NCI-H1436 (cell line): ENCODE results near the gene FNDC3B.
"Not testable (repeated sequence)": the region's sequence is repeated elsewhere in the genome, so short reads cannot be mapped to it uniquely, and the experiment has no call there.

ENCODE experiments used
- DNase-seq: peaks from one replicate; lab custom pipeline; 2025; lab: John Stamatoyannopoulos, UW

Gene FNDC3B

DNA sequence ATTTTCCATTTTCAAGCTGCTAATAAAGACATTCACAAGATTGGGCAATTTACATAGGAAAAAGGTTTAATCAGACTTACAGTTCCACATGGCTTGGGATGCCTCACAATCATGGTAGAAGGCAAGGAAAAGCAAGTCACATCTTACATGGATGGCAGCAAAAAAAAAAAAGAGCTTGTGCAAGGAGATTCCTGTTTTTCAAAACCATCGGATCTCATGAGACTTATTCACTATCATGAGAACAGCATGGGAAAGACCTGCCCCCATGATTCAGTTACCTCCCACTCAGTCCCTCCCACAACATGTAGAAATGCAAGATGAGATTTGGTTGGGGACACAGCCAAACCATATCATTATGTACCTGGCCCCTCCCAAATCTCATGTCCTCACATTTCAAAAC lies 202.0 kb downstream of the FNDC3B start:
- no peak for DNase-seq

DNA sequence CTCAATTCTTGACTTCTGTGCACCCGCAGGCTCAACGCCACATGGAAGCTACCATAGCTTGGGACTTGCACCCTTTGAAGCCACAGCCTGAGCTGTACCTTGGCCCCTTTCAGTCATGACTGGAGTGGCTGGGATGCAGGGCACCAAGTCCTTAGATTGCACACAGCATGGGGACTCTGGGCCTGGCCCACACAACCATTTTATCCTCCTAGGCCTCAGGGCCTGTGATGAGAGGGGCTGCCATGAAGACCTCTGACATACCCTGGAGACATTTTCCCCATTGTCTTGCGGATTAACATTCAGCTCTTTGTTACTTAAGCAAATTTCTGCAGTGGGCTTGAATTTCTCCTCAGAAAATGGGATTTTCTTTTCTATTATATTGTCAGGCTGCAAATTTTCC lies 203.1 kb downstream of the FNDC3B start:
- not testable (repeated sequence) for DNase-seq

- DNase-seq, result not testable (repeated sequence)
Observed at GRCh38 chr3:172243376-172243775, 204.0 kb downstream of the FNDC3B start.

GRCh38 chr3:172244011-172244410 lies 204.6 kb downstream of the FNDC3B start:
- DNase-seq, result no peak

DNA sequence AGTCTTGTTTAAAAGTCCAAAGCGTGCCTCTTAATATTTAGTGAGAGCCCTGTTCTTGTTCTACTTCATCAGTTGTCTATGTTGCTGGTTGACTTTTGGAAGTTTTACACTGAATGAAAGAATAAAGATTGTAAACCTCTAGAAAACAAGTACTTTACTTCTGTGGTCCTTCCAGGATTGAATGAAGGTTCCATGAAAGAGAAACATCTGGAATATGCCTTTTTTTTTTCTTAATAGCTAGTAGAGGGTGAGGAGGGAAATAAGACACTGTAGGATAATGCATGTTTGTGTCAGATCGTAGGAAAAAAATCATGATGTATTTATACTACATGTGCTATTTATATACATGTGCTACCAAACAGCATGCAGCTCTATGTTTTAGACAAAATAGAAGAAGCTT lies 205.9 kb downstream of the FNDC3B start:
- DNase-seq, result no peak

GRCh38 chr3:172246107-172246844 lies 206.9 kb downstream of the FNDC3B start:
- DNase-seq, result no peak

GRCh38 chr3:172247525-172248274 lies 208.3 kb downstream of the FNDC3B start:
- no peak for DNase-seq

GRCh38 chr3:172249039-172249438 lies 209.7 kb downstream of the FNDC3B start:
- no peak for DNase-seq

DNA sequence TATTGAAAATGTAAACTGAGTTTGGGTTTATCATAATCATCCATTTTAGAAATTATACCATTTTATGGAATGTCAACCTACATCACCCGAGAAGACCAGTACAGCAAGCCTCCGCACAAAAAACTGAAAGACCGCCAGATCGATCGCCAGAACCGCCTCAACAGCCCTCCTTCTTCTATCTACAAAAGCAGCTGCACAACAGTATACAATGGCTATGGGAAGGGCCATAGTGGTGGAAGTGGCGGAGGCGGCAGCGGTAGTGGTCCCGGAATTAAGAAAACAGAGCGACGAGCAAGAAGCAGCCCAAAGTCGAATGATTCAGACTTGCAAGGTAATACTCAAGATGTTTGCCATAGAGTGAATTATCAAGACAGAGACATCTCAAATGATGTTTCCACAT lies 211.8 kb downstream of the FNDC3B start:
- DNase-seq, result no peak

DNA sequence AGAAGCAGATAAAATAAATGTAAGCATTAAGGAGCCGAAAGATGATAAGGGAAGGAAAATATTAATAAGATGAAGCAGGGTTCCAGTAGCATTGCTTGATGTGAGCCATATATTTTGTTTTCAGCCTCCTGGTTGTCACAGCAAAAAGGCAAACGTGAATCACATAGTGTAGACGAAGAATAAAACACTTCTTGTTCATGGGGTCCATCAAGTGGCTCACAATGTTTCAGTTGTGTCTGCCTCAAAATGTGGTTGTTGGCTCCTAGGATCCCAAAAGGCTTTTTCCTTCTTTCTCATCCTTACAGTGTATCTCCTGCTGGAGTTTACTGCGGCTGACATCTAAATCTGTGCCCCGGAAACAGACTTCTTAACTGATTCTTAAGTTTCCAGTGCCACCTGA lies 213.8 kb downstream of the FNDC3B start:
- DNase-seq, result no peak

GRCh38 chr3:172254542-172254941 lies 215.2 kb downstream of the FNDC3B start:
- DNase-seq, result no peak

DNA sequence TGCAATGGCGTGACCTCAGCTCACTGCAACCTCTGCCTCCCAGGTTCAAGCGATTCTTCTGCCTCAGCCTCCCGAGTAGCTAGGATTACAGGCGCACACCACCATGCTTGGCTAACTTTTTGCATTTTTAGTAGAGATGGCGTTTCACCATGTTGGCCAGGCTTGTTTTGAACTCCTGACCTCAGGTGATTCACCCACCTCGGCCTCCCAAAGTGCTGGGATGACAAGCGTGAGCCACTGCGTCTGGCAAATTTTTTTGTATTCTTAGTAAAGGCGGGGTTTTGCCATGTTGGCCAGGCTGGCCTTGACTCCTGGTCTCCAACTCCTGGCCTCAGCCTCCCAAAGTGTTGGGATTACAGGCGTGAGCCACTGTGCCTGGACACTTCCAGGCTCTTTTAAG lies 215.9 kb downstream of the FNDC3B start:
- not testable (repeated sequence) for DNase-seq

DNA sequence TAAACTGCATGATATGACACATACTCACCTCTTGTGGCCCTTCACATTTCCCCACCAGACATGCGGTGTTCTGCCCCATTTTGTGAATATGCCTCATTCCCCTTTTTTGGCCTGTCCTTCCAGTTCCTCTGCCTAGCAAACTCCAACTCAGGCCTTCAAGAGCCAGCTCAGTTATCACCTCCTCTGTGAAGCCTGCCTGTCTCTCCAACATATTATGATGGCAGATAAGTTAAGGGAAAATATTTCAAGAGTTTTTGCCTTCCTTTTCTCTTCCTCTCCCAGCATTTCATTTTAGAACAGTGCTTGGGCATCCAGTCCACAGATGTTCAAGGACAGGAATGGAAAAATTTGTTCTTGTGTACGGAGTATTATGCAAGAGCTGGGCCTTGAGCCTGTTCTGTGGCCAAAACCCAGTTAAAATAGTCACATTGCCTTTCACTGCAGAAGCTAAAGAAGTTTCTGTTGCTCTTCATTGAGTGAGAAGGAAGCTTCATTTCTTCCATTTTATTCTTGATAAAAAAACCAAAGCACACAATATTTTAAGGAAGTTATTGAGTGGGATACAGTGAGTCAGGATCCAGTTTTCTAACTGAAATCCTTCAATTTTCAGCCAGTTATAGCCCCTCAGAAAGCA lies 216.8 kb downstream of the FNDC3B start:
- no peak for DNase-seq

GRCh38 chr3:172257648-172258400 lies 218.4 kb downstream of the FNDC3B start:
- no peak for DNase-seq

DNA sequence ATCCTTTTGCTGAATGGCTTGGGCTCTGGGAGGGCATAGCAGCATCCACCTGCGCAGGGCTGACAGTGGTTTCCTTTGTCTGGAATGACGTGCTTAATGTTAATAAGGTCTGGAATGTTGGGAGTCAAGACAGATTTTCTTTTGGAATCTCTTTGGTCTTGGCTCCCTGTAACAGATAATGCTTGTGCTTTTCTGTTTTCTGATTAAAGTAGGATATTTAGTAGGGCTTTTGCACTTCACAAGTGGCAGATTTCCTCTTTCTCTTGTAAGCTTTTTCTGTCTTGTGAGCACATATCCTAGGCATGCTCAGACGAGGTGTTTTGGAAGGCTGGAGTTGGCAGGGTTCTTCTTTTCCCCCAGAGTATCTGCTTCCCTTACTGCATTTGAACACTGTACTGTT lies 219.2 kb downstream of the FNDC3B start:
- no peak for DNase-seq

DNA sequence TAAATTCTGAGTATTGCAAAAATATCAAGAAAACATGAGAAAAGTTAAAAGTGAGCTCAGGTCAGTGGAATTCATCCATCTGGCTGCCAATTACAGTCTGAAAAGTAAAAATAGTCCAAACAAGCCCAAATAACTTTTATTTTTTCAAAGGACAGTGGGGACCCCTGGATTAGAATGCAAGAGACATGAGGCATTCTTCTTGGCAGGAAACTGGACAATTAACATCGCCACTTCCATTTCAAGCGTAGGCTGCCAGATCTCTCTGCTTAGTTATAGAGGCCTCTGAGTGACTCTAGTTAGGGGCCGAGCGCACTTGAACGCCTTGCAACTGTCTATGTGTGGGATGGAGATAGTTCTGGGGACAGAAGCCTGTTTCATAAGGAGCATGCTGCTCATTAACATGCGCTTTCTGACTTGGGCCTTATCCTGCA lies 219.7 kb downstream of the FNDC3B start:
- DNase-seq, result no peak

GRCh38 chr3:172259726-172260248 lies 220.4 kb downstream of the FNDC3B start:
- no peak for DNase-seq

GRCh38 chr3:172260381-172260780 lies 221.0 kb downstream of the FNDC3B start:
- DNase-seq, result no peak

GRCh38 chr3:172261054-172261453 lies 221.7 kb downstream of the FNDC3B start:
- DNase-seq, result no peak

DNA sequence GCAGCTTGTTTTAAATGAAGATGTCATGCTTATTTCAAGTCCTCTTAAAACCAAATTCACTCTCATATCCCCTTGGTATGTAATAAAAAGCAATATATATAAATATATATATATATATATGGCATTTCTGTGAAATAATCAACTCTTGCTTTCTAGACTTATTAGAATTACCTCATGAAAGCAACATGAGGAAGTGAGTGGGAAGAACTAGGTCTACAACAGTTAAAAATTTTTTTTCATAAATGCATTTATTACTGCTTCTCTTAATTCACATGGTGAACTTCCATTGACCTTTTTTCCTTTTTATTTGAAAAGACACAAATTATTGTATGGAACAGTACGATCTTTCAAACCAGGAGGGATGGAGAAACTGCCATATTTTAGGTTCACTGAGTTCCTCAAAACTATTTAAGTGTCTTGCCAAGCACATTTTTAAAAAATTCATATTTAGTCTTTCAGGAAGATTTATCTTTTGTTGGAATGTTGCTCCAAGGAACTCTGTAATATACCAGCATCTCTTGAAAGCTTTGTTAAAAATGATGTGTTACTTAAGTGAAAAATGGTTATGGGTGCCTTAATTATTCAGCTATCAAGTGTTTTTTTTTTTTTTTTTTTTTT lies 223.7 kb downstream of the FNDC3B start:
- no peak for DNase-seq

- DNase-seq, result no peak
Observed at GRCh38 chr3:172263781-172264486, 224.6 kb downstream of the FNDC3B start.
